Liver (tissue), 9 donors: ENCODE data around the gene DIS3L2. TPM values are rescaled to one million over a fixed set of nuclear protein-coding genes. Genes with fewer than 3 reads are reported as not detected.

Experiments
- DNase-seq: peaks from one replicate; pipeline ENCODE4 v3.0.0-alpha.2; 2017; ENCODE audit warnings: low spot score
- H3K27ac ChIP-seq, 2 donors: one replicate each; pipeline ENCODE4 v1.7.0; 2013; ENCODE audit warnings: inconsistent platforms in 2 of 2, low read length in 2 of 2, control low read depth in 1 of 2, low read depth in 1 of 2, mild to moderate bottlenecking in 1 of 2
- H3K27me3 ChIP-seq, 4 donors: one replicate each; pipeline versions ENCODE4 v1.6.1 to v1.7.0; 2013; ENCODE audit warnings: low read length in 3 of 4, inconsistent platforms in 1 of 4, mild to moderate bottlenecking in 1 of 4, moderate library complexity in 1 of 4; ENCODE audit not compliant: control insufficient read depth in 4 of 4, insufficient read depth in 4 of 4
- H3K36me3 ChIP-seq, 4 donors: one replicate each; pipeline versions ENCODE4 v1.6.1 to v1.7.0; 2013; ENCODE audit warnings: low read length in 3 of 4, mild to moderate bottlenecking in 3 of 4, low read depth in 1 of 4, moderate library complexity in 1 of 4; ENCODE audit not compliant: control insufficient read depth in 4 of 4, insufficient read depth in 3 of 4
- H3K4me1 ChIP-seq, 4 donors: one replicate each; pipeline versions ENCODE4 v1.6.1 to v1.7.0; 2013; ENCODE audit warnings: low read length in 3 of 4, mild to moderate bottlenecking in 3 of 4, moderate library complexity in 1 of 4; ENCODE audit not compliant: control insufficient read depth in 4 of 4, insufficient read depth in 4 of 4
- H3K4me3 ChIP-seq, 3 donors: one replicate each; pipeline versions ENCODE4 v1.6.1 to v1.7.0; 2013; ENCODE audit warnings: low read length in 3 of 3, control low read depth in 1 of 3, low read depth in 1 of 3, mild to moderate bottlenecking in 1 of 3
- H3K9ac ChIP-seq, 2 donors: one replicate each; pipeline ENCODE4 v1.7.0; 2013; ENCODE audit warnings: low read length in 2 of 2, mild to moderate bottlenecking in 2 of 2, moderate library complexity in 2 of 2, control low read depth in 1 of 2, low read depth in 1 of 2
- H3K9me3 ChIP-seq, 4 donors: one replicate each; pipeline versions ENCODE4 v1.6.1 to v1.7.0; 2013; ENCODE audit warnings: low read length in 3 of 4; ENCODE audit not compliant: control insufficient read depth in 4 of 4
- ATF3 ChIP-seq: IDR thresholded peaks from 2 replicates; pipeline ENCODE4 v1.6.1; 2016; ENCODE audit warnings: antibody characterized with exemption
- CTCF ChIP-seq: fragments of 150-350 bp; IDR thresholded peaks from 2 replicates; pipeline ENCODE4 v1.5.1; 2017; ENCODE audit warnings: improper control_type of control experiment, low read depth, low read length; ENCODE audit not compliant: missing input control
- FOXA1 ChIP-seq: IDR thresholded peaks from 2 replicates; pipeline ENCODE4 v1.6.1; 2016; ENCODE audit warnings: antibody characterized with exemption
- FOXA2 ChIP-seq: IDR thresholded peaks from 2 replicates; pipeline ENCODE4 v1.6.1; 2016; ENCODE audit warnings: antibody characterized with exemption
- GABPA ChIP-seq, 2 donors: IDR thresholded peaks in 1 of 2; conservative IDR thresholded peaks in 1 of 2; 2 replicates each; pipeline ENCODE4 v1.6.1; 2016; ENCODE audit warnings: antibody characterized with exemption in 2 of 2, mild to moderate bottlenecking in 1 of 2, moderate library complexity in 1 of 2
- HNF4A ChIP-seq, 2 donors: conservative IDR thresholded peaks; 2 replicates each; pipeline ENCODE4 v1.6.1; 2016; ENCODE audit warnings: antibody characterized with exemption in 2 of 2, mild to moderate bottlenecking in 2 of 2
- HNF4G ChIP-seq: IDR thresholded peaks from 2 replicates; pipeline ENCODE4 v1.6.1; 2016; ENCODE audit warnings: antibody characterized with exemption
- NR2F2 ChIP-seq: IDR thresholded peaks from 2 replicates; pipeline ENCODE4 v1.6.1; 2016; ENCODE audit warnings: antibody characterized with exemption
- RAD21 ChIP-seq, 2 donors: IDR thresholded peaks; 2 replicates each; pipeline ENCODE4 v1.6.1; 2016; ENCODE audit warnings: antibody characterized with exemption in 2 of 2, mild to moderate bottlenecking in 2 of 2
- REST ChIP-seq: IDR thresholded peaks from 2 replicates; pipeline ENCODE4 v1.6.1; 2016; ENCODE audit warnings: antibody characterized with exemption, mild to moderate bottlenecking
- RXRA ChIP-seq, 2 donors: IDR thresholded peaks; 2 replicates each; pipeline ENCODE4 v1.6.1; 2017 to 2018; ENCODE audit warnings: antibody characterized with exemption in 2 of 2, mild to moderate bottlenecking in 1 of 2
- SP1 ChIP-seq: IDR thresholded peaks from 2 replicates; pipeline ENCODE4 v1.6.1; 2018; ENCODE audit warnings: antibody characterized with exemption, mild to moderate bottlenecking
- TAF1 ChIP-seq: conservative IDR thresholded peaks from 2 replicates; pipeline ENCODE4 v1.6.1; 2016; ENCODE audit warnings: antibody characterized with exemption, mild to moderate bottlenecking
- YY1 ChIP-seq: IDR thresholded peaks from 2 replicates; pipeline ENCODE4 v1.6.1; 2016; ENCODE audit warnings: antibody characterized with exemption, mild to moderate bottlenecking
- ZBTB33 ChIP-seq: IDR thresholded peaks from 2 replicates; pipeline ENCODE4 v1.6.1; 2016; ENCODE audit warnings: antibody characterized with exemption
- WGBS: extraction: QIAGEN DNeasy Blood & Tissue Kit; methylation state at CpG from one replicate; pipeline ENCODE4 v1.1.7; 2013; 5-methylcytosine and 5-hydroxymethylcytosine counted together
- polyA plus RNA-seq, 2 donors: library from polyadenylated mRNA; stranded (reverse) in 1 of 2; unstranded in 1 of 2; fragments of 200-250 nt in 1 of 2; fragments of >200 nt in 1 of 2; fragmentation: Nextera tagmentation in 1 of 2; extraction: Ambion mirVana in 1 of 2; gene quantifications; one replicate each; pipeline versions ENCODE4 v1.2.1 to v1.2.3, GENCODE V29; 2013 to 2015
- total RNA-seq, 2 donors: library from RNA; depleted of rRNA; stranded (reverse); fragments of >200 nt; gene quantifications; one replicate each; pipeline ENCODE4 v1.2.3, GENCODE V29; 2014
- donor health status: healthy.
- donor health status: healthy.
- donor health status: healthy.
- donor health status: healthy.
- donor health status: healthy.

The DIS3L2 gene
- total and polyA plus RNA-seq, 4 donors: 5.7 to 21.5 (median 8.8) TPM

- TF ChIP-seq REST (no peak), CTCF (no peak), HNF4A (conservative IDR thresholded peaks at IDR 0.05) (no peak), HNF4G (no peak), RAD21 (IDR thresholded peaks at IDR 0.05) (no peak), RXRA (IDR thresholded peaks at IDR 0.05) (no peak), NR2F2 (no peak)
These were observed 387.4 kb downstream of the DIS3L2 start (continued) for GRCh38 chr2:232348936-232349335.

- Histone ChIP-seq H3K27ac (no peak overlapping the region), H3K9ac (no peak overlapping the region), H3K36me3 (no peaks in the 10 kb centered on the region), H3K4me3 (no peak overlapping the region), H3K9me3 (no peaks in the 10 kb centered on the region), H3K4me1 (peaks cover 0 to 3% (median 1%) of the 10 kb centered on the region in 4 donors), H3K27me3 (peaks cover 6 to 16% (median 11%) of the 10 kb centered on the region in 4 donors)
- 78% methylated on average over 7 of the region's 7 CpGs for WGBS
- no peak for DNase-seq
- TF ChIP-seq FOXA2 (no peak), NR2F2 (no peak), HNF4G (no peak), YY1 (no peak), ATF3 (no peak), SP1 (no peak)
These were observed 388.0 kb downstream of the DIS3L2 start for GRCh38 chr2:232349546-232349945.

GRCh38 chr2:232349946-232350635 is 388.6 kb downstream of the DIS3L2 start:
- DNase-seq: no peak
- TF ChIP-seq HNF4G (no peak), TAF1 (no peak), GABPA (IDR thresholded peaks at IDR 0.05 in 1 of 2, conservative IDR thresholded peaks at IDR 0.05 in 1 of 2) (no peak), NR2F2 (no peak), RAD21 (IDR thresholded peaks at IDR 0.05) (no peak), FOXA2 (no peak), SP1 (no peak), ZBTB33 (no peak), FOXA1 (no peak), REST (no peak), RXRA (IDR thresholded peaks at IDR 0.05) (no peak), CTCF (no peak)

More at GRCh38 chr2:232349946-232350635, 388.6 kb downstream of the DIS3L2 start:
- H3K4me1 ChIP-seq: peaks cover 0 to 3% (median 1%) of the 10 kb centered on the region in 4 donors
- H3K36me3 ChIP-seq: no peaks in the 10 kb centered on the region
- no peak overlapping the region for H3K9ac ChIP-seq
- H3K27me3 ChIP-seq: peaks cover 6 to 16% (median 11%) of the 10 kb centered on the region in 4 donors
- H3K9me3 ChIP-seq: no peaks in the 10 kb centered on the region
- no peak overlapping the region for H3K27ac ChIP-seq
- 73% methylated on average over 14 of the region's 14 CpGs for WGBS
- no peak overlapping the region for H3K4me3 ChIP-seq
